ENCODE results near the gene CENPF.
"Not testable (repeated sequence)": the region's sequence is repeated elsewhere in the genome, so short reads cannot be mapped to it uniquely, and the experiment has no call there.

CENPF gene

DNA sequence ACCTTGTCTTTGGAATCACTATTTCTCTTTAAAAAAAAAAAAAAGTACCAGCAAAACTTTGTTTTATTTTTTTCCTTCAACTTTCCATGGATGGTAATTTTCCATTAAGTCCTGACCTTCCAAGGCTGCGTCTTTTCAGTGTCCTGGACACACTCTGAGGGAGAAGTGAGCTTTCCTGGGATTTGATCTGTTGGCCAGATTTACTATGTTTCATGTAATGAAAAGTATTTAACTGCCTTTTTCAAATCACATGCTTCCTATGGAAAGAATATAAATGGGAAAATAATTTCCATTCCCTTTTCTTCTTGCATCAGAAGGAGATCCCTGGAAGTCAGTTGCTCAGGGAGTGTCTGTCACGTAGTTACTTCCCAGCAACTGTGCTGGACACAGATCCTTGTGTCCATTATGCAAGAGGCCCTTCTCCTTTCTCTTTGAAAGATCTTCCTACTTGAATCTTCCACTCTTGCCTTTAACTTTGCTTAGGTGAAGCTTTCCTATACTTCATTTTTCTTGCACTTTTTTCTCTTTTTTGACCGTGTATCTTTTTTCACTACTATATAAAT is 59.3 kb downstream of the CENPF start:
- DNase-seq, result no peak

DNA sequence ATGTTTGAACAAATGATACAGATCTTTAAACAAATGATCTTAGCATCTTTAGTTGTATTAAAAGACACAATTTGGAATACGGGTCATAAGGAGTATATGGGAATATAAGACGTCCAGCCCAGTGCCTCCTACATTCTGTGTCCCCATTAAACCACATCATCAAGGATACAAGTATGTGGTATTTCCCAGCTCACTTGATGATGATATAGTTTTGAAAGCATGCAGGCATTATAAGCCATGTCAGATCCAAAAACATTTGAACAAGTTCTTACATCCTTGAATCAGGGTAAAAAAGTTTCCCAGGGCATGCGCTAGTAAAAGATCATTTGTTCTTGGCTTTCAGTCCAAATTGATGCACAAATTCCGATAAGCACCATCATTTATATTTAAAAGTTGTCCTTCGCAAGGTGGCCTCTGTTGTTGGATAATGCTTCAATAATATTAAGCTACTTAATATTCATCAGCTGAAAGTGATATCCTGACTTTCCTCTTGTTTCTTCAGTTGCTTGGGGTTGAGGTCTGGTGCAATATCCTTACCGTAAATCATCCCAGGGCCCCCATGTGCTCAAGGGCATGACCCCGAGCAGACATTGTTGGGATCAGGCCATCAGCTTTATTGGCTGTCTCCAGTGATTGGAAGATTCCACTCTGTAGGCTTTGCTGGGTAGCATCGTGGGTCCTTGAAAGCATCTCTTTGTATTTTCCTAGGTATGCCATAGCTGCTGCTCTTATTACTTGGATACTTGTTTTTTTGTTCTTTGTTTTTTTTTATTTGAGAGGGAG is 61.8 kb downstream of the CENPF start:
- DNase-seq, result no peak

GRCh38 chr1:214665606-214666110 is 62.7 kb downstream of the CENPF start:
- DNase-seq, result no peak

DNA sequence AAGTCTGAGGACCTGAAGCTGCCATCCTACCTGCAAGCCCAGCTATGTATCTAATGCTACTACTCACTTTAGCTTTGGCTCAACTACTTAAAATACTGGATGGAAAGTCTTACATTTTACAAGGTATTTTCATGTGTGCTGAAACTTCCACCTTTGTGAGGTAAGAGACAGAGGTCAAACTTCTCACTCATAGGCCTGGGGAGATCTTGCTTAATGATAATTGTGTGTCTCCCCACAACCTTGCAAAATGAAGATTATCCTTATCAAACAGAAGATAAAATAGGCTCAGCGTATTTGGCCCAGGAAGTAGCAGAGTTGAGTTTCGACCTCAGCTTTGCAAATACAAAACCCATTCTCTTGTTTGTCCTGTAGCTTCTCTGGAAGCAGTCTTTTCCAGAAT is 63.7 kb downstream of the CENPF start:
- DNase-seq, result no peak

GRCh38 chr1:214670098-214670497 is 67.1 kb downstream of the CENPF start:
- DNase-seq, result no peak

- not testable (repeated sequence) for DNase-seq
Measured at GRCh38 chr1:214673029-214673428, 70.0 kb downstream of the CENPF start.

DNA sequence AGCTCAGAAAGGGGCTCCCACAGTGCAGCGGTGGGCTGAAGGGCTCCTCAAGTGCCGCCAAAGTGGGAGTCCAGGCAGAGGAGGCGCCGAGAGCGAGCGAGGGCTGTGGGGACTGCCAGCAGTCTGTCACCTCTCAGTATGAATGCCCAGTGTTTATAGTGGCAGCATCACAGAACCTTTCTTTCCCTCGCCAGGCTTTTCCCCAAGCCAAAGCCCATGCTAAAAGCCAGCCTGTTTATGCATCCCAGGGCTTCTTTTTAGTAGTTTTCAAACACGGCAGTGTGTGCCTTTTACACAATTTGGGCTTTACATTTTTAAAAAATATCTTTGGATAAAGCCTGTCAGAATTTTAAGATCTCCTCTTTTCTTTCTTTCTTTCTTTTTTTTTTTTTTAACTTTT is 70.6 kb downstream of the CENPF start:
- no peak for DNase-seq

DNA sequence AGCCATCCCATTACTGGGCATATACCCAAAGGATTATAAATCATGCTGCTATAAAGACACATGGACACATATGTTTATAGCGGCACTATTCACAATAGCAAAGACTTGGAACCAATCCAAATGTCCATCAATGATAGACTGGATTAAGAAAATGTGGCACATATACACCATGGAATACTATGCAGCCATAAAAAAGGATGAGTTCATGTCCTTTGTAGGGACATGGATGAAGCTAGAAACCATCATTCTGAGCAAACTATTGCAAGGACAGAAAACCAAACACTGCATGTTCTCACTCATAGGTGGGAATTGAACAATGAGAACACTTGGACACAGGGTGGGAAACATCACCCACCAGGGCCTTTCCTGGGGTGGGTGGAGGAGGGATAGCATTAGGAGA is 72.5 kb downstream of the CENPF start:
- not testable (repeated sequence) for DNase-seq

DNA sequence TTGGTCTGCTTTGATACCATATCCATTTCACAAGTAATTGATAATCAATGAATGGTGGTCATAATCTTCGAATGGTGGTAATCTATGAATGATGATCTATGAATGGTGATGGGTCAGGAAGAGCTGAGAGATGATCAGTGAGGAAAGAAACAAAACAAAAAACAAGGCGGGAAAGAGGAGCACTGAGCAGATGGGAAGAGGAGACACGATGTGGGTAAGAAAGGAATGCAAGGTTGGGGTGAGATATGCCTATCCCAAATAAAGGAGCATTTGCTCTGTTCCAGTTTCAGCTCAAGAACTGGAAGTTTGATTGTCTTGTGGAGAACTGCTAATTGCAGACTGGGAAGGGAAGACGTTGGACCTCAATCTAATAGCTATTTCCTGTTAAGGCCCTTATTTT is 73.8 kb downstream of the CENPF start:
- DNase-seq, result no peak

- DNase-seq, result no peak
Measured at GRCh38 chr1:214677945-214678344, 75.0 kb downstream of the CENPF start.

- DNase-seq, result no peak
Measured at GRCh38 chr1:214678386-214678785, 75.4 kb downstream of the CENPF start.

- DNase-seq, result no peak
Measured at GRCh38 chr1:214683621-214684020, 80.6 kb downstream of the CENPF start.

DNA sequence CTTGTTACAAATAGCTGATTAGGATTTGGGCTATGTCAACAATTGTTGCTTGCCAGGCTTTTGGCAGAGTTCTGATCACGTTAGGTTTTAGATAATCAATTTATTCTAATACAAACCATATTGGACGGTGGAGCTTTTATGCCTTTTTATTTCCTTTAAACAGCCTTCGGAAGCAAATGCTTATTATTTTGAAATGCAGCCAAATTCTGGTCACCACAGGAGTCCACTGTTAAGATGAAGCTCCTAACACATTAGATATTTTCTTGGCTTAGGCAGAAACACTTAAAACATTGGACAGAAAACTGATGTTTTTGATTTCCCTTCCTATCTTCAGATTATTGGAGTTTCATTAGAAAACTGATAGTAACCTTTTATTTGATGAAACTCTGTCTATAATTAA is 82.9 kb downstream of the CENPF start:
- no peak for DNase-seq

- DNase-seq, result no peak
Measured at GRCh38 chr1:214686497-214686896, 83.5 kb downstream of the CENPF start.

GRCh38 chr1:214688891-214689290 is 85.9 kb downstream of the CENPF start:
- no peak for DNase-seq

DNA sequence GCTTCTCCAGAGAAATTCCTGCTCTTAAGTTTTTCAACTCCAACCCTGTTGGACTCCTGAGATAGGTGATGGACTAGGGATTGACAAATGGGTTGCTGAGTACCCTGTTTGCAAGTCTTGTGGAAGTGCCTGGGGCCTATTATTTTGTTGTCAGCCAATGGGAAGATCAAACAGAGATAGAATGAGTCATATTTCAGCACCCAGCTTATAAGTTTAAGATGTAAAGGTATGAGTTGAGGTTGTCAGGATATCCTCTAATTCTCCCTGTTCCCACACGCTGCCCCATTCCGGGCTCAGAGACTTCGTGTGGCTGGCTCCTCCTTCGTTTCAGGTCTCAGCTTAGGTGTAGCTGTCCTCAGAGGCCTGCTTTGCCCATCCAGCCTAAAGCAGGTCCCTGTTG is 91.8 kb downstream of the CENPF start:
- no peak for DNase-seq

- no peak for DNase-seq
Measured at GRCh38 chr1:214698559-214698958, 95.6 kb downstream of the CENPF start.

DNA sequence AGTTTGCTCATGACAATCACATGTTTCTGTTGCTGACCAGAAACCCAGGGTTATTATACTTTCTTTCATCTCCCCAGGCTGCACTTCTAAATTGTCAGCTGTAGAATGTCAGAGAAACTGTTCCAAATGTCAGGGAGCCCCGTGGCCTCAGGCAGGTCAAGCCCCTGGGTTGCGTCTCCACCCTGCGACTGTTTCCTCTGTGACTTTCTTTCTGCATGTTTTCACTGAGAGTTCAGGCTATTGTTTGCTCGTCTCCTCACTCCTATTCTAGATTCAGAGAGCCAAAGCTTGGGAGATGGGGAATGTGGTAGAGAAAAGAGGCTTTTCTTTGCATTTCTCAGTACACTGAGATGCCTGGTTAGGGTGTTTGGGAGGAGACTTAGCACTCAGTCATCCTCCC is 97.4 kb downstream of the CENPF start:
- DNase-seq, result no peak

DNA sequence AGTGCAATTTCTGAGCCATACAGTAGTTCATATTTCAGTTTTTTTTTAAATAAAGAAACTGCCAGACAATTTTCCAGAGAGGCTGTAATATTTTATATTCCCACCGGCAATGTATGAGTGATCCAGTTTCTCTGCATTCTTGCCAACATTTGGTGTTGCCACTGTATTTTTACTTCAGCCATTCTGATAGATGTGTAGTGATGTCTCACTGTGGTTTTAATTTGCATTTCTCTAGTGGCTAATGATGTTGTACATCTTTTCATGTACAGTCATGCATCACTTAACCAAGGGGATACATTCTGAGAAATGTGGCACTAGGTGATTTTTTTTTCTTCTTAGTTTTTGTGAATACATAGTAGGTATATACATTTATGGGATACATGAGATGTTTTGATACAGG is 99.6 kb downstream of the CENPF start:
- no peak for DNase-seq

- no peak for DNase-seq
Measured at GRCh38 chr1:214707306-214708087, 104.5 kb downstream of the CENPF start.

DNA sequence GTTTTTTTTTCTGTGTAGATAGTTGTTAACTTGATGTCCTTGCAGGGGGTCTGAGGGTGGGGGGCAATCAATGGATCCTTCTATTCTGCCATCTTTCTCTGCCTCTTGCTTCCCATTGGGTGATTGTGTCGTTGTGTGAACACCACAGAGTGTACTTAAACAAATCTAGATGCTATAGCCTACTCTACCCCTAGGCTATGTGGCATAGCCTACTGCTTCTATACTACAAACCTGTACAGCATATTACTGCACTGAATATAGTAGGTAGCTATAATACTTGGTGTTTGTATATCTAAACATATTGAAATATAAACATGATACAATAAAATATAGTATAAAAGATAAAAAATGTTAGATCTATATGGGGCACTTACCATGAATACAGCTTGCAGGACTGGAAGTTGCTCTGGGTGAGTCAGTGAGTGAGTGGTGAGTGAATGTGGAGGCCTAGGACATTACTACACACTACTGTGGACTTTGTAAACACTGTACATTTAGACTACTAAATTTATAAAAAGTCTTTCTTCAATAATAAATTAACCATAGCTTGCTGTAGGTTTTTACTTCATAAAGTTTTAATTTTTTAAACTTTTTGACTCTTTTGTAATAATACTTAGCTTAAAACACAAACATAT is 105.4 kb downstream of the CENPF start:
- DNase-seq, result no peak

DNA sequence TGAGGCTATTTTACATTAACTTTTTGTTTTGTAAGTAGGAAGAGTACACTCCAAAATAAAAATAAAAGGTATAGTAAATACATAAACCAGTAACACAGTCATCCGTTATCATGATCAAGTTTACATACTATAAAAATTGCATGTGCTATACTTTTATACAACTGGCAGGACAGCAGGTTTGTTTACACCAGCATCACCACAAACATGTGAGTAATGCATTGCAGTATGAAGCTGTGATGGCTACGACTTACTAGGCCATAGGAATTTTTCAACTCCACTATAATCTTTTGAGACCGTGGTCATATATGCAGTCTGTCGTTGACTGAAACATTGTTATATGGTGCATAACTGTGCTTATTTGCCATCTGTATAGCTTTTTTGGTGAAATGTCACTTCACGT is 106.2 kb downstream of the CENPF start:
- DNase-seq, result no peak

- no peak for DNase-seq
Measured at GRCh38 chr1:214712737-214713136, 109.7 kb downstream of the CENPF start.

All from stimulated activated CD4-positive, alpha-beta T cell treated with anti-CD3 and anti-CD28 coated beads, Interleukin-12 subunit alpha, Interleukin-12 subunit beta, amount 100 ng/mL, for 4 hours (primary cell).